Transverse colon (tissue), 4 donors: ENCODE results near the gene SCN4B. TPM values are rescaled to one million over a fixed set of nuclear protein-coding genes. Genes with fewer than 3 reads are reported as not detected.

ENCODE experiments used
- DNase-seq: peaks from one replicate; pipeline ENCODE4 v3.0.0-alpha.2; 2019
- H3K27ac ChIP-seq, 4 donors: fragments of 200-600 bp; sonication (generic); 2 replicates each; pipeline ENCODE4 v1.5.1; 2016 to 2018; ENCODE audit warnings: inconsistent platforms in 4 of 4
- H3K27me3 ChIP-seq: fragments of 200-600 bp; sonication (generic); 2 replicates; pipeline ENCODE4 v1.5.1; 2017; ENCODE audit warnings: inconsistent platforms
- H3K36me3 ChIP-seq, 4 donors: fragments of 200-600 bp; sonication (generic); 2 replicates each; pipeline ENCODE4 v1.5.1; 2017 to 2019; ENCODE audit warnings: inconsistent platforms in 4 of 4
- H3K4me1 ChIP-seq, 4 donors: fragments of 200-600 bp; sonication (generic); 2 replicates each; pipeline ENCODE4 v1.5.1; 2017 to 2020; ENCODE audit warnings: inconsistent platforms in 4 of 4
- H3K4me3 ChIP-seq, 4 donors: fragments of 200-600 bp; sonication (generic); 1 replicate in 1 of 4; 2 replicates in 3 of 4; pipeline versions ENCODE4 v1.5.1 to v1.6.1; 2017 to 2019; ENCODE audit warnings: inconsistent platforms in 4 of 4
- H3K9me3 ChIP-seq, 2 donors: fragments of 200-600 bp; sonication (generic); 2 replicates each; pipeline ENCODE4 v1.5.1; 2017 to 2019; ENCODE audit warnings: inconsistent platforms in 2 of 2
- EP300 ChIP-seq: sonication (generic); formaldehyde crosslinking; IDR thresholded peaks from one replicate; pipeline ENCODE4 v1.6.1; 2017; ENCODE audit warnings: antibody characterized with exemption, low read depth
- POLR2A ChIP-seq: fragments of 450-650 bp; IDR thresholded peaks from one replicate; pipeline ENCODE4 v1.6.1; 2016; ENCODE audit warnings: antibody characterized with exemption, mild to moderate bottlenecking, moderate library complexity
- POLR2AphosphoS5 ChIP-seq, 3 donors: sonication (generic); formaldehyde crosslinking; IDR thresholded peaks; one replicate each; pipeline ENCODE4 v1.6.1; 2016; ENCODE audit warnings: antibody characterized with exemption in 3 of 3
- WGBS, 2 donors: methylation state at CpG; one replicate each; pipeline ENCODE4 v1.1.5; 2018; ENCODE audit warnings: low coverage in 1 of 2; 5-methylcytosine and 5-hydroxymethylcytosine counted together
- in situ Hi-C, 4 donors: fragments of 200-750 bp; cut with MboI; loops; one replicate each; pipeline versions ENCODE4 v1.15.0 to v1.15.1; 2017; ENCODE audit warnings: low sequenced_read_pairs in 3 of 4, low pct_ligation_motif_present in 1 of 4, low pct_unique_long_range_greater_than_20kb in 1 of 4
- intact Hi-C: fragments of 100-400 bp; cut with DNase I; formaldehyde crosslinking; loops from one replicate; pipeline ENCODE4 v1.15.1; 2023; ENCODE audit warnings: low total_unique reads
- total RNA-seq, 4 donors: library from RNA; depleted of rRNA; stranded (reverse); fragments of >200 nt; gene quantifications; one replicate each; pipeline ENCODE4 v1.1.0, GENCODE V29; 2016
- TF ChIP-seq, protein P1 (sequence below), 5 experiments: fragments of 200-600 bp in 3 of 5; fragments of 450-650 bp in 2 of 5; sonication (generic) in 3 of 5; IDR thresholded peaks; 1 replicate in 2 of 5; 2 replicates in 3 of 5; pipeline ENCODE4 v1.5.1; 2016 to 2017; ENCODE audit warnings: antibody characterized with exemption in 5 of 5, inconsistent platforms in 3 of 5, mild to moderate bottlenecking in 2 of 5, moderate library complexity in 1 of 5

Gene SCN4B
- total RNA-seq, 4 donors from 2014 or later, result 0.41 to 1.1 (median 0.75) TPM; not detected in 1

DNA sequence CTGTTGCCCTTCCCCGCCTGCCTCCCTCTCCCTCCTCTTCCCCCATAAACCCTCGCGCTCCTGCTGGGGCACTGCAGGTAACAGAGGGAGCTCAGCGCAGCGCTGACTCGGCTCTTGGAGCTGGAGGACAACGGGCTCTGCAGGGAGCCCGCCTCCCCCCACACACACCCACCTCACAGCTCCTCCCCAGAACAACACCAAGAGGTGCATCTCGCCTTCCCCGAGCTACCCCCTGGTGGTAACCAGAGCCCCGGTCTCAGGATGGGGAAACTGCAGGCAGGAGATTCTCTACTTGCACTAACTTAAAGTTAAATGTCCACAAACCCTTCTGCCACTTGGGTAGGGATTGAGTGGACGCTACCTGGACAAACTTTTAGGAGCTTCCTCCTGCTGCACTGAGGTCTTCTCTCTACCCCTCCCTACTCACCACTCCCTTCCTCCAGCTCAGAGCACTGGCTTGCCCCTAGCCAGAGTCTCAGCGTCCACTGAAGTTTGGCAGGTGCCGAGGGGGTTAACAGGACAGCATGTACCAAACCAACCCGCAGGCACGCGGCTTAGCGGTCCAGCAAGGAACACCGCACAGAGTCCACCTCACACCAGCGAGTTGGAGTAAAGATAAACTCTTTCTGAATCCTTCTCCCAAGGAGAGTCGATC lies 4.0 kb upstream of the SCN4B start:
- WGBS, 2 donors, result 11% methylated on average over 20 of the region's 21 CpGs; no CpG with 5 or more reads in 1 of the 2 donors
- intact Hi-C loops (no loop called here), in situ Hi-C loops (no loop called here)
- Histone ChIP-seq H3K27ac (no peak overlapping the region), H3K36me3 (no peaks in the 10 kb centered on the region), H3K27me3 (peaks cover 92% of the 10 kb centered on the region), H3K4me3 (no peak overlapping the region), H3K4me1 (peaks cover 0 to 30% (median 17%) of the 10 kb centered on the region in 4 donors), H3K9me3 (no peaks in the 10 kb centered on the region)
- no peak for DNase-seq
- no peak for TF ChIP-seq EP300
- TF ChIP-seq POLR2AphosphoS5 (IDR thresholded peaks at IDR 0.05), result no peak
- TF ChIP-seq POLR2A, result no peak
- TF ChIP-seq, protein P1, sequence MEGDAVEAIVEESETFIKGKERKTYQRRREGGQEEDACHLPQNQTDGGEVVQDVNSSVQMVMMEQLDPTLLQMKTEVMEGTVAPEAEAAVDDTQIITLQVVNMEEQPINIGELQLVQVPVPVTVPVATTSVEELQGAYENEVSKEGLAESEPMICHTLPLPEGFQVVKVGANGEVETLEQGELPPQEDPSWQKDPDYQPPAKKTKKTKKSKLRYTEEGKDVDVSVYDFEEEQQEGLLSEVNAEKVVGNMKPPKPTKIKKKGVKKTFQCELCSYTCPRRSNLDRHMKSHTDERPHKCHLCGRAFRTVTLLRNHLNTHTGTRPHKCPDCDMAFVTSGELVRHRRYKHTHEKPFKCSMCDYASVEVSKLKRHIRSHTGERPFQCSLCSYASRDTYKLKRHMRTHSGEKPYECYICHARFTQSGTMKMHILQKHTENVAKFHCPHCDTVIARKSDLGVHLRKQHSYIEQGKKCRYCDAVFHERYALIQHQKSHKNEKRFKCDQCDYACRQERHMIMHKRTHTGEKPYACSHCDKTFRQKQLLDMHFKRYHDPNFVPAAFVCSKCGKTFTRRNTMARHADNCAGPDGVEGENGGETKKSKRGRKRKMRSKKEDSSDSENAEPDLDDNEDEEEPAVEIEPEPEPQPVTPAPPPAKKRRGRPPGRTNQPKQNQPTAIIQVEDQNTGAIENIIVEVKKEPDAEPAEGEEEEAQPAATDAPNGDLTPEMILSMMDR (IDR thresholded peaks at IDR 0.05), result no peak

DNA sequence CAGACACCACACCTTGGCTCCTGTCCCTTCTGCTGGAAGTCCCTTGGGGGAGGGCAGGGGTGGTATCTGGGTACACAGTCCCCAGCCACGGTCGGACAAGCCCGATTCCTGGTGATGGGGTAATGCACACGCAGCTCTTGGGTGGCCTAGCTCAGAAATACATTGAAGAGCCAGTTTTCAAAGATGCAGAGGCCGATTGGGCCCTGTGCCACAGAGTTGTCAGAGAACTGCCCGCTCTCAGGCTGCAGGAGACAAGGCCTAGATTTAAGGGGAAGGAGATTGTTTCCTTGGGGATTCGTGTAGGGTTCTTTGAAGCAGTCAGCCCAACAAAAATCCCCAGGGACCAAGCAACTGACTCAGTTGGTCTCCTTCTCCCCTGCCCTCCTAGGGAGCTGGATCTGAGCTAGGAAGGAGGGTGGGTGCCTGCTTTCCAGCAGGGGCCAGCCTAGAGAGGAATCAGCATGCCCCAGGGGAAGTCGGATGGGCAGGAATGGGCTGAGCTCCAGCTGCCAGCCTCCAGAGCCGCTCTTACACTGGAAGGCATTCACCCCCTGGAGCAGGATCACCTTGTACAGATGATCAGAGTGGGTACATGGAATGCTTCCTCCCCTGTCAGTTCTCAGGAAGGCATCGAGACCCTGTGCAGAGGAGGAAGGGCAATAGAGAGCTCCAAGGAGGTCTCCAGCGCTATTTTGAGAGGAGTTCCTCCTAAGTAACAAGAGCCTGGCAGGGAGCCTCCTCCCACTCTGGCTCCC lies 3.3 kb upstream of the SCN4B start:
- Histone ChIP-seq H3K27me3 (peaks cover 90% of the 10 kb centered on the region), H3K4me1 (peaks cover 0 to 32% (median 17%) of the 10 kb centered on the region in 4 donors), H3K9me3 (no peaks in the 10 kb centered on the region), H3K27ac (no peak overlapping the region), H3K4me3 (no peak overlapping the region), H3K36me3 (no peaks in the 10 kb centered on the region)
- TF ChIP-seq POLR2A (no peak), POLR2AphosphoS5 (IDR thresholded peaks at IDR 0.05) (no peak), EP300 (no peak)
- TF ChIP-seq, protein P1 (IDR thresholded peaks at IDR 0.05), result no peak
- in situ Hi-C loops, result no loop called here
- intact Hi-C loops, result no loop called here
- DNase-seq, result no peak
- 53% methylated on average over 11 of the region's 11 CpGs; no CpG with 5 or more reads in 1 of the 2 donors for WGBS, 2 donors

DNA sequence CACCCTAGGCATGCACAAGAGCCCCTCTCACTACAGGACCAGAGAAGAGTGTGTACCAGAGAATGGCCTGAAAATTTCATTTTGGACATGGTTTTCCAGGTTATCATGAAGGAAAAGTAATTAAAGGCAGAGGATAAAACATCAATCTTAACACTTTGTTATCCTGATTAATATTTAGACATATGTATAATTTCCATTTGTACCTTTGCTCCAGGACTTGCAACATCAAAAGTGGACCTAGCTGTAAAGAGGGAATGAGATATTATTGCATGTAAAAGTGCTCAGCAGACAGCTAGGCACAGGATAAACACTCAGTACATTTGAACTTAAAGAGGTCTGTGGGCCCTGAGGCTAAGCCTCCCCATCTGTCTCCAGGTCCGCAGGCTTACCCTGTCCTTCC lies 2.0 kb upstream of the SCN4B start:
- H3K4me3 ChIP-seq, result no peak overlapping the region
- peaks cover 90% of the 10 kb centered on the region for H3K27me3 ChIP-seq
- 94% methylated on average over 1 of the region's 1 CpG; no CpG with 5 or more reads in 1 of the 2 donors for WGBS, 2 donors
- TF ChIP-seq POLR2AphosphoS5 (IDR thresholded peaks at IDR 0.05), result no peak
- TF ChIP-seq, protein P1 (IDR thresholded peaks at IDR 0.05), result no peak
- TF ChIP-seq POLR2A, result no peak
- no peak for TF ChIP-seq EP300
- H3K9me3 ChIP-seq, result no peaks in the 10 kb centered on the region
- intact Hi-C loops (no loop called here), in situ Hi-C loops (no loop called here)
- H3K27ac ChIP-seq, result no peak overlapping the region
- H3K4me1 ChIP-seq, result peaks cover 0 to 32% (median 17%) of the 10 kb centered on the region in 4 donors
- no peak for DNase-seq
- no peaks in the 10 kb centered on the region for H3K36me3 ChIP-seq

DNA sequence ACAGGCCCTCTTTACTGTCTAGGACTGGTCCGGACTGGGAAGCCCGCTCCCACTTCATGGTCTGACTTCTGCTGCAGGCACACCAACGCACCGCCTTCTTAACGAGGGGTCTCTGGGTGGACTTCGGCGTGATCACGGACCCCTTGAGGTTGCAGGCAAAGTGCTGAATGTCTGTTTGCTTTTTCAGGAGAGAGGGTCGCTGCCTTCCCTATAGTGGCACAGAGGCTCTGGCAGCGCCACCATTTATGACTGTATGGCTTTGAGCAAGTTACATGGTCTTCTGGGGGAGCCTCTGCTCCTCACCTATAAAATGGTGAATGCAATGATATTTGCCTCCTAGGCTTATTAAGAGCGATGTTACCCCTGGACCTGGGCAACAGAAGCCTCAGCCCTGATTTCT lies 1.4 kb upstream of the SCN4B start:
- Histone ChIP-seq H3K27ac (no peak overlapping the region), H3K27me3 (peaks cover 90% of the 10 kb centered on the region), H3K4me3 (no peak overlapping the region), H3K36me3 (no peaks in the 10 kb centered on the region), H3K4me1 (peaks cover 0 to 32% (median 17%) of the 10 kb centered on the region in 4 donors), H3K9me3 (no peaks in the 10 kb centered on the region)
- TF ChIP-seq EP300 (no peak), POLR2A (no peak), POLR2AphosphoS5 (IDR thresholded peaks at IDR 0.05) (no peak)
- TF ChIP-seq, protein P1 (IDR thresholded peaks at IDR 0.05), result no peak
- no peak for DNase-seq
- WGBS, 2 donors, result 89% methylated on average over 11 of the region's 11 CpGs; no CpG with 5 or more reads in 1 of the 2 donors
- in situ Hi-C loops, result no loop called here
- intact Hi-C loops, result no loop called here
